Endothelial cell of umbilical vein (primary cell): ENCODE measurements around the gene DCUN1D1. TPM values are rescaled to one million over a fixed set of nuclear protein-coding genes. Genes with fewer than 3 reads are reported as not detected.
"Not testable (repeated sequence)": the region's sequence is repeated elsewhere in the genome, so short reads cannot be mapped to it uniquely, and the experiment has no call there.

Experiments
- BruUV-seq: library from RNA; stranded (reverse); fragments of 400-500 nt; replicated peaks from 2 replicates; lab custom pipeline; 2021; lab: Mats Ljungman, UMichigan
- CTCF ChIA-PET: fragments of 300-600, 350-600 bp; sonication (Branson Sonifier 250); formaldehyde crosslinking; loops from one replicate; lab custom pipeline; 2021; ENCODE audit warnings: antibody characterized with exemption, inconsistent platforms; lab: Charles Lee
- POLR2A ChIA-PET: fragments of 300-600, 350-600 bp; sonication (Branson Sonifier 250); formaldehyde crosslinking; loops from one replicate; lab custom pipeline; 2021; ENCODE audit warnings: antibody characterized with exemption, inconsistent platforms; lab: Charles Lee
- DNase-seq: peaks from one replicate; pipeline ENCODE4 v3.0.0-alpha.2; 2011; ENCODE audit warnings: low read depth, low spot score
- FAIRE-seq: peaks from 2 replicates; lab custom pipeline; 2011; peaks lifted over from hg19 to GRCh38; lab: Jason Lieb, UNC
- H2AFZ ChIP-seq: 2 replicates; pipeline ENCODE4 v1.6.0; 2012; ENCODE audit warnings: low read depth, low read length, control low read depth, inconsistent platforms
- H3K27ac ChIP-seq: 2 replicates; pipeline ENCODE4 v1.5.1; 2011; ENCODE audit warnings: low read depth, mild to moderate bottlenecking, control low read depth, low read length, moderate library complexity; ENCODE audit not compliant: insufficient read depth
- H3K27me3 ChIP-seq, 2 experiments: 2 replicates each; pipeline versions ENCODE4 v1.6.0 to v1.6.1; 2011; ENCODE audit warnings: low read length in 2 of 2, mixed read lengths in 1 of 2; ENCODE audit not compliant: control insufficient read depth in 2 of 2, insufficient read depth in 2 of 2
- H3K36me3 ChIP-seq, 2 experiments: 2 replicates in 1 of 2; 3 replicates in 1 of 2; pipeline ENCODE4 v1.5.1; 2011; ENCODE audit warnings: low read length in 2 of 2, mild to moderate bottlenecking in 1 of 2, moderate library complexity in 1 of 2; ENCODE audit not compliant: control insufficient read depth in 2 of 2, insufficient read depth in 2 of 2; ENCODE audit errors: extremely low read depth in 1 of 2
- H3K4me1 ChIP-seq: 3 replicates; pipeline ENCODE4 v1.5.1; 2011; ENCODE audit warnings: mild to moderate bottlenecking, low read length; ENCODE audit not compliant: control insufficient read depth, insufficient read depth; ENCODE audit errors: extremely low read depth
- H3K4me2 ChIP-seq: 2 replicates; pipeline ENCODE4 v1.6.1; 2011; ENCODE audit warnings: low read length, control low read depth, mixed read lengths; ENCODE audit not compliant: insufficient read depth
- H3K4me3 ChIP-seq, 3 experiments: fragments of 200-600 bp in 1 of 3; sonication (generic), shearing (Covaris generic) in 1 of 3; replicated peaks in 1 of 3; 2 replicates each; pipeline ENCODE4 v1.5.1; 2011 to 2016; ENCODE audit warnings: control low read depth in 3 of 3, low read length in 3 of 3, mild to moderate bottlenecking in 2 of 3, inconsistent platforms in 1 of 3, low read depth in 1 of 3, moderate library complexity in 1 of 3; ENCODE audit not compliant: insufficient read depth in 1 of 3
- H3K79me2 ChIP-seq: 2 replicates; pipeline ENCODE4 v1.6.0; 2012; ENCODE audit warnings: low read length, inconsistent platforms; ENCODE audit not compliant: control insufficient read depth, insufficient read depth
- H3K9ac ChIP-seq: replicated peaks from 2 replicates; pipeline ENCODE3; 2011; ENCODE audit warnings: low read length, control low read depth; ENCODE audit not compliant: insufficient read depth; ENCODE audit errors: extremely low read depth
- H3K9me1 ChIP-seq: replicated peaks from 3 replicates; pipeline ENCODE4 v1.6.0; 2011; ENCODE audit warnings: mild to moderate bottlenecking, low read length; ENCODE audit not compliant: control insufficient read depth, insufficient read depth; ENCODE audit errors: extremely low read depth
- H3K9me3 ChIP-seq: replicated peaks from 2 replicates; pipeline ENCODE4 v1.5.1; 2012; ENCODE audit warnings: low read length, inconsistent platforms; ENCODE audit not compliant: control insufficient read depth, insufficient read depth
- H4K20me1 ChIP-seq: replicated peaks from 2 replicates; pipeline ENCODE3; 2011; ENCODE audit warnings: mild to moderate bottlenecking, low read length; ENCODE audit not compliant: control insufficient read depth, insufficient read depth; ENCODE audit errors: extremely low read depth
- EZH2 ChIP-seq: IDR thresholded peaks from 2 replicates; pipeline ENCODE4 v1.6.1; 2012; ENCODE audit warnings: borderline replicate concordance, low read depth, mild to moderate bottlenecking, moderate library complexity, low read length, inconsistent platforms; ENCODE audit not compliant: severe bottlenecking
- FOS ChIP-seq: IDR thresholded peaks from 2 replicates; pipeline ENCODE4 v1.6.1; 2011; ENCODE audit warnings: mild to moderate bottlenecking, low read length, moderate library complexity, borderline replicate concordance; ENCODE audit not compliant: insufficient read depth
- GATA2 ChIP-seq: IDR thresholded peaks from 2 replicates; pipeline ENCODE4 v1.7.0; 2011; ENCODE audit warnings: low read depth, mild to moderate bottlenecking, moderate library complexity, mixed read lengths, low read length; ENCODE audit not compliant: insufficient read length, insufficient read depth
- JUN ChIP-seq: IDR thresholded peaks from 2 replicates; pipeline ENCODE4 v1.6.1; 2011; ENCODE audit warnings: borderline replicate concordance, low read depth; ENCODE audit not compliant: insufficient read length, insufficient read depth
- MYC ChIP-seq: IDR thresholded peaks from one replicate; pipeline ENCODE4 v1.6.1; 2011; ENCODE audit warnings: mild to moderate bottlenecking, low read depth, low read length
- POLR2A ChIP-seq: IDR thresholded peaks from 2 replicates; pipeline ENCODE4 v1.6.1; 2012; ENCODE audit warnings: low read depth, mild to moderate bottlenecking, control low read depth, low read length
- POLR2AphosphoS5 ChIP-seq: IDR thresholded peaks from 2 replicates; pipeline ENCODE4 v1.6.1; 2012; ENCODE audit warnings: low read depth, mild to moderate bottlenecking, control low read depth, low read length, moderate library complexity; ENCODE audit not compliant: insufficient read depth
- dilution Hi-C: fragments of 300-500 bp; cut with MboI; formaldehyde crosslinking; loops from one replicate; pipeline ENCODE4 v1.15.0; 2019; ENCODE audit warnings: low sequenced_read_pairs; ENCODE audit not compliant: extremely low pct_ligation_motif_present
- intact Hi-C: fragments of 100-400 bp; cut with micrococcal nuclease; formaldehyde crosslinking; loops from one replicate; pipeline ENCODE4 v1.10.0; 2022
- polyA plus RNA-seq, 4 experiments: library from polyadenylated mRNA; depleted of rRNA in 3 of 4; stranded (reverse) in 3 of 4; unstranded in 1 of 4; fragments of >200 nt; gene quantifications; 2 replicates each; pipeline versions ENCODE4 v1.2.1 to v1.2.3, GENCODE V29; 2011 to 2012; ENCODE audit warnings: missing spikeins in 1 of 4
- total RNA-seq: library from RNA; stranded (reverse); gene quantifications from 2 replicates; pipeline ENCODE4 v1.2.3, GENCODE V29; 2021
- TF ChIP-seq, protein P1 (sequence below), 2 donors: IDR thresholded peaks; 1 replicate in 1 of 2; 2 replicates in 1 of 2; pipeline ENCODE4 v1.5.1; 2011; ENCODE audit warnings: low read length in 2 of 2, mild to moderate bottlenecking in 2 of 2, moderate library complexity in 2 of 2, control low read depth in 1 of 2, inconsistent platforms in 1 of 2, low read depth in 1 of 2; ENCODE audit not compliant: insufficient read depth in 1 of 2; ENCODE audit errors: extremely low read depth in 1 of 2
- TF ChIP-seq, protein P2 (sequence below): IDR thresholded peaks from 2 replicates; pipeline ENCODE4 v1.6.1; 2011; ENCODE audit not compliant: insufficient read depth, insufficient read length

Gene DCUN1D1
- total and polyA plus RNA-seq, 2 donors (not counting 3 experiments of a cell fraction or from before 2014, with no cell fraction given), result 4.9 to 41.3 TPM

DNA sequence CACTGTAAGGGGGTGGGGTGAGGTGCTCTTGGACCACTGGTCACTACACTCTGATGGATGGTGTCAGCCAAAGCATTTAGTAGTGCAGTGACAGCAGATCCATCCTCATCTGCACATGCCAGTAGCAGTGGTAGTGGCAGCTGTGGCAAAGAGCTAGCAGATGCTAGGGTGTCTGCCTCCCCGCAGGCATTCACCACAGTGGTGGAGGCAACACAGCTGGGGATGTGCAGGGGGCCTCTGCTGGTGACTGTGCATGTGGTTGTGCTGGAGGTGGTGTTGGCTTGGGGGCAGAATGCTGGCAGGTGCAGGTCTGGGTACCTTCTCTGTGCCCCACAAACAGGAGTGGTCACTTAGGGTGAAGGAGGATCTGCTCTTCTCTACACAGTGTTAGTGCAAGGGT lies 19.4 kb upstream of the DCUN1D1 start:
- H3K27me3 ChIP-seq, result no peaks in the 10 kb centered on the region
- no peak overlapping the region for H3K4me3 ChIP-seq
- no peaks in the 10 kb centered on the region for H3K4me1 ChIP-seq
- no TSS peak for BruUV-seq
- DNase-seq (no peak), FAIRE-seq (no peak)
- no peak overlapping the region for H3K9ac ChIP-seq
- CTCF ChIA-PET, result no interaction called here
- POLR2A ChIA-PET, result no interaction called here
- dilution Hi-C loops (no loop called here), intact Hi-C loops (no loop called here)
- no peaks in the 10 kb centered on the region for H3K79me2 ChIP-seq
- H3K9me1 ChIP-seq, result no peaks in the 10 kb centered on the region
- no peaks in the 10 kb centered on the region for H3K9me3 ChIP-seq
- H2AFZ ChIP-seq, result no peak overlapping the region
- no peak overlapping the region for H3K4me2 ChIP-seq
- TF ChIP-seq MYC, result no peak
- no peak for TF ChIP-seq GATA2
- TF ChIP-seq, protein P1, sequence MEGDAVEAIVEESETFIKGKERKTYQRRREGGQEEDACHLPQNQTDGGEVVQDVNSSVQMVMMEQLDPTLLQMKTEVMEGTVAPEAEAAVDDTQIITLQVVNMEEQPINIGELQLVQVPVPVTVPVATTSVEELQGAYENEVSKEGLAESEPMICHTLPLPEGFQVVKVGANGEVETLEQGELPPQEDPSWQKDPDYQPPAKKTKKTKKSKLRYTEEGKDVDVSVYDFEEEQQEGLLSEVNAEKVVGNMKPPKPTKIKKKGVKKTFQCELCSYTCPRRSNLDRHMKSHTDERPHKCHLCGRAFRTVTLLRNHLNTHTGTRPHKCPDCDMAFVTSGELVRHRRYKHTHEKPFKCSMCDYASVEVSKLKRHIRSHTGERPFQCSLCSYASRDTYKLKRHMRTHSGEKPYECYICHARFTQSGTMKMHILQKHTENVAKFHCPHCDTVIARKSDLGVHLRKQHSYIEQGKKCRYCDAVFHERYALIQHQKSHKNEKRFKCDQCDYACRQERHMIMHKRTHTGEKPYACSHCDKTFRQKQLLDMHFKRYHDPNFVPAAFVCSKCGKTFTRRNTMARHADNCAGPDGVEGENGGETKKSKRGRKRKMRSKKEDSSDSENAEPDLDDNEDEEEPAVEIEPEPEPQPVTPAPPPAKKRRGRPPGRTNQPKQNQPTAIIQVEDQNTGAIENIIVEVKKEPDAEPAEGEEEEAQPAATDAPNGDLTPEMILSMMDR (IDR thresholded peaks at IDR 0.05; ENCODE audit: extremely low read depth in 1 of 2, insufficient read depth in 1 of 2, low read depth in 1 of 2, low read length in 2 of 2), result no peak
- TF ChIP-seq POLR2AphosphoS5, result no peak
- TF ChIP-seq POLR2A, result no peak
- no peak for TF ChIP-seq FOS
- no peak for TF ChIP-seq EZH2
- no peak for TF ChIP-seq JUN
- TF ChIP-seq, protein P2, sequence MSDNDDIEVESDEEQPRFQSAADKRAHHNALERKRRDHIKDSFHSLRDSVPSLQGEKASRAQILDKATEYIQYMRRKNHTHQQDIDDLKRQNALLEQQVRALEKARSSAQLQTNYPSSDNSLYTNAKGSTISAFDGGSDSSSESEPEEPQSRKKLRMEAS, result no peak
- H4K20me1 ChIP-seq, result no peaks in the 10 kb centered on the region
- no peak overlapping the region for H3K27ac ChIP-seq
- no peaks in the 10 kb centered on the region for H3K36me3 ChIP-seq

DNA sequence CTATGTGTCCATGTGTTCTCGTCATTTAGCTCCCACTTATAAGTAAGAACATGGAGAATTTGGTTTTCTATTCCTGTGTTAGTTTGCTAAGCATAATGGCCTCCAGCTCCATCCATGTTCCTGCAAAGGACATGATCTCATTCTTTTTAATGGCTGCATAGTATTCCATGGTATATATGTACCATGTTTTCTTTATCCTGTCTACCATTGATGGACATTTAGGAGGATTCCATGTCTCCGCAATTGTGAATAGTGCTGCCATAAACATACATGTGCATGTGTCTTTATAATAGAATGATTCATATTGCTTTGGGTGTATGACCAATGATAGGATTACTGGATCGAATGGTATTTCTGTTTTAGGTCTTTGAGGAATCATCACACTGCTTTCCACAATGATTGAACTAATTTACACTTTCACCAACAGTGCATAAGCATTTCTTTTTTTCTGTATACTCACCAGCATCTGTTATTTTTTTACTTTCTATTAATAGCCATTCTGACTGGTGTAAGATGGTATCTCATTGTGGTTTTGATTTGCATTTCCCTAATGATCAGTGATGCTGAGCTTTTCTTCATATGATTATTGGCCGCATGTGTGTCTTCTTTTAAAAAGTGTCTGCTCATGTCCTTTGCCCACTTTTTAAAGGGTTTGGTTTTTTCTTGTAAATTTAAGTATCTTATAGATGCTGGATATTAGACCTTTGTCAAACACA lies 13.3 kb upstream of the DCUN1D1 start:
- FAIRE-seq, H3K79me2 ChIP-seq, H3K4me2 ChIP-seq, dilution Hi-C loops, H3K4me3 ChIP-seq, BruUV-seq, H3K27ac ChIP-seq, H3K9me3 ChIP-seq, H4K20me1 ChIP-seq, H3K9me1 ChIP-seq, H2AFZ ChIP-seq, CTCF ChIA-PET, POLR2A ChIA-PET, DNase-seq, H3K27me3 ChIP-seq, H3K4me1 ChIP-seq, H3K36me3 ChIP-seq, H3K9ac ChIP-seq, intact Hi-C loops: not testable (repeated sequence)
